Bronchial epithelial cell (primary cell): ENCODE data around the gene ZBTB34. TPM values are rescaled to one million over a fixed set of nuclear protein-coding genes. Genes with fewer than 3 reads are reported as not detected.

Experiments
- DNase-seq: peaks from one replicate; pipeline ENCODE4 v3.0.0-alpha.2; 2010; ENCODE audit warnings: low read depth
- FAIRE-seq: peaks from 2 replicates; lab custom pipeline; 2011; peaks lifted over from hg19 to GRCh38; lab: Jason Lieb, UNC
- H3K27me3 ChIP-seq: 2 replicates; pipeline ENCODE4 v1.5.1; 2011; ENCODE audit warnings: low read length; ENCODE audit not compliant: control insufficient read depth, insufficient read depth
- H3K36me3 ChIP-seq: 2 replicates; pipeline ENCODE4 v1.5.1; 2011; ENCODE audit warnings: low read length; ENCODE audit not compliant: control insufficient read depth, insufficient read depth
- H3K4me3 ChIP-seq: 2 replicates; pipeline ENCODE4 v1.5.1; 2011; ENCODE audit warnings: mild to moderate bottlenecking, low read depth, low read length, control low read depth
- CTCF ChIP-seq: IDR thresholded peaks from 2 replicates; pipeline ENCODE4 v1.5.1; 2011; ENCODE audit warnings: mild to moderate bottlenecking, moderate library complexity, low read length, control low read depth, inconsistent platforms; ENCODE audit not compliant: insufficient read depth, severe bottlenecking
- total RNA-seq: library from RNA; depleted of rRNA; stranded (reverse); fragments of >200 nt; gene quantifications from 2 replicates; pipeline ENCODE4 v1.2.1, GENCODE V29; 2014

The ZBTB34 gene
- total RNA-seq, 1 donor from 2014 or later: 6.6 TPM

DNA sequence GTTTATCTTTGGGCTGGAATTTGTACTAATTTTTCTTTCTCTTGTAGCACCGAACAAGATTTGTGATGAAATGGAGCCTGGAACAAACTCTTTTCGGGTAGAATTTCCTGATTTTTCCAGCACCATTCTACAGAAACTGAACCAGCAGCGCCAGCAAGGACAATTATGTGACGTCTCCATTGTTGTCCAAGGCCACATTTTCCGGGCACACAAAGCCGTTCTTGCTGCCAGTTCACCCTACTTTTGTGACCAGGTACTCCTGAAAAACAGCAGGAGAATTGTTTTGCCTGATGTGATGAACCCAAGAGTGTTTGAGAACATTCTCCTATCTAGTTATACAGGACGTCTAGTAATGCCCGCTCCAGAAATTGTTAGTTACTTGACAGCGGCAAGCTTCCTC, 28.0 kb upstream of the ZBTB34 start:
- no peak for FAIRE-seq
- H3K36me3 ChIP-seq: peaks cover 7% of the 10 kb centered on the region
- H3K27me3 ChIP-seq: no peaks in the 10 kb centered on the region
- no peak overlapping the region for H3K4me3 ChIP-seq
- no peak for DNase-seq
- TF ChIP-seq CTCF: no peak

DNA sequence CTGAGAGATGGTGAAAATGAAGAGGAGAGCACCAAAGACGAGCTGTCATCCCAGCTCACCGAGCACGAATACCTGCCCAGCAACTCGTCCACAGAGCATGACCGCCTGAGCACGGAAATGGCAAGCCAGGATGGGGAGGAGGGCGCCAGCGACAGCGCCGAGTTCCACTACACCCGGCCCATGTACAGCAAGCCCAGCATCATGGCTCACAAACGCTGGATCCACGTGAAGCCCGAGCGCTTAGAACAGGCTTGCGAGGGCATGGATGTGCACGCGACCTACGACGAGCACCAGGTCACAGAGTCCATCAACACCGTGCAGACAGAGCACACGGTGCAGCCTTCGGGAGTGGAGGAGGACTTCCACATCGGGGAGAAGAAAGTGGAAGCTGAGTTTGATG, 27.4 kb upstream of the ZBTB34 start:
- no peak overlapping the region for H3K4me3 ChIP-seq
- H3K27me3 ChIP-seq: no peaks in the 10 kb centered on the region
- no peak for TF ChIP-seq CTCF
- H3K36me3 ChIP-seq: peaks cover 7% of the 10 kb centered on the region
- FAIRE-seq (no peak), DNase-seq (no peak)

DNA sequence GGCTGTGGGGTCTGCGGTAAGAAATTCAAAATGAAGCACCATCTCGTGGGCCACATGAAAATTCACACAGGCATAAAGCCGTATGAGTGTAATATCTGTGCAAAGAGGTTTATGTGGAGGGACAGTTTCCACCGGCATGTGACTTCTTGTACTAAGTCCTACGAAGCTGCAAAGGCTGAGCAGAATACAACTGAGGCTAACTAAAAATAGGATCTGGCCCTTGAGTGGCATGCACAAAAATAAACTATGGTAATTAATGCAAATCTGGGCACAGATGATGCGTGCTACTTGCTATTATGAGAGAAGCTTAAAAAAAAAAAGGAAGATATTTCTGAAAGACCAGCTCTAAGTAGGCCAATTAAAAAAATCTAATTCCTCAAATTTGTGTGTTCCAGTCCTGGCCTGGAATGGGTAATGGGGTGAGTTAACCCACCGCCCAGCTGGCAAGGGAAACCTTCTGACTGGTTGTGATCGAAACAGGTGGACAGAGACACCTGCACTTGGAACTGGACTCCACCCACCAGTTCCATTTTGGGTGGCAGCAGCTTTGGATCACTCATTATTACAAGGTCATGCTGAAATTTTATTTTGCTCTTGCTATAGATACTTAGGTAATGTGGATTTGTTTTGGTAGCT, 26.6 kb upstream of the ZBTB34 start:
- no peak for TF ChIP-seq CTCF
- FAIRE-seq (no peak), DNase-seq (no peak)
- Histone ChIP-seq H3K4me3 (no peak overlapping the region), H3K36me3 (peaks cover 8% of the 10 kb centered on the region), H3K27me3 (no peaks in the 10 kb centered on the region)

- FAIRE-seq (no peak), DNase-seq (no peak)
- no peaks in the 10 kb centered on the region for H3K27me3 ChIP-seq
- peaks cover 8% of the 10 kb centered on the region for H3K36me3 ChIP-seq
- no peak for TF ChIP-seq CTCF
- no peak overlapping the region for H3K4me3 ChIP-seq
Measured at GRCh38 chr9:126834672-126835071, 25.8 kb upstream of the ZBTB34 start.

DNA sequence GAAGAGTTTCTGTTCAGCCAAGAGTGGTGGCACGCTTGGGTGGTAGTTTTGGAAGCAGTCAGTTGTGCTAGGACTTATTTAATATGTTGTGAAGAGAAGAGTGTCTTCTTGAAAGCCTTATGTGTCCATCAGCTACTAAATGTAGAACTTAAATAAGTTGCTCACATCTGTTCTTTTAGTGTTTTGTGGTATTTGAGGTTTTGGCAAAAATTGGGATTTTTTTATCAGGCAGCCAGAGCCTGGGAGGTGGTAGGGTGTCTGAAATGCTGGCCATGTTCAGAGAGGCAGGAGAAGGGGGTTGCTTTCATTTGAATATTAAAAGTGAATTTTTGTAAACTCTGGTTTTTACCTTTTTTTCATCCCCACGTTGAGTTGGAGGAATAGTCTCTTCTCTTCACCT, 24.2 kb upstream of the ZBTB34 start:
- H3K4me3 ChIP-seq: no peak overlapping the region
- H3K36me3 ChIP-seq: peaks cover 8% of the 10 kb centered on the region
- no peak for TF ChIP-seq CTCF
- FAIRE-seq: no peak
- H3K27me3 ChIP-seq: no peaks in the 10 kb centered on the region
- DNase-seq: no peak
